ENCODE results near the gene WWC1.

The WWC1 gene

DNA sequence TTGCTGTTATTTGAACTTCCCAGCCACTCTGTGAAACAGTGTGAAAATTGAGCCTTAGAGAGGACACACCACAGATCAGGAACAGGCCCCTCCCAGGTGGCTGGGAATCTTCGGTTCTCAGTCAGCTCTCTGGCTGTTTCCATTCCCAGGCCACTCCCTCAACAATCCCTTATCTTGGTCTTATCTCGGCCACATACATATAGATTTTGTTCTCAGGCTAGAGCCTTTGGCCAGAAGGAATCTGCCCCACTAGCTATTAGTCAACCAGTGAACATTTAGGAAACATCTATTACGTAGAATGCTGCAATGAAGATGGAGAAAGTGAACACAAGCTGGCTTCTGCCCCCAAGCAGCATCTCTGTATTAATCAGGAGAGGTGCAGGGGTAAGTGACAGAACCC, 21.0 kb upstream of the WWC1 start:
- no peak overlapping the region for H3K4me3 ChIP-seq (ENCODE audit: low read depth, low read length)
- TF ChIP-seq, protein P1, sequence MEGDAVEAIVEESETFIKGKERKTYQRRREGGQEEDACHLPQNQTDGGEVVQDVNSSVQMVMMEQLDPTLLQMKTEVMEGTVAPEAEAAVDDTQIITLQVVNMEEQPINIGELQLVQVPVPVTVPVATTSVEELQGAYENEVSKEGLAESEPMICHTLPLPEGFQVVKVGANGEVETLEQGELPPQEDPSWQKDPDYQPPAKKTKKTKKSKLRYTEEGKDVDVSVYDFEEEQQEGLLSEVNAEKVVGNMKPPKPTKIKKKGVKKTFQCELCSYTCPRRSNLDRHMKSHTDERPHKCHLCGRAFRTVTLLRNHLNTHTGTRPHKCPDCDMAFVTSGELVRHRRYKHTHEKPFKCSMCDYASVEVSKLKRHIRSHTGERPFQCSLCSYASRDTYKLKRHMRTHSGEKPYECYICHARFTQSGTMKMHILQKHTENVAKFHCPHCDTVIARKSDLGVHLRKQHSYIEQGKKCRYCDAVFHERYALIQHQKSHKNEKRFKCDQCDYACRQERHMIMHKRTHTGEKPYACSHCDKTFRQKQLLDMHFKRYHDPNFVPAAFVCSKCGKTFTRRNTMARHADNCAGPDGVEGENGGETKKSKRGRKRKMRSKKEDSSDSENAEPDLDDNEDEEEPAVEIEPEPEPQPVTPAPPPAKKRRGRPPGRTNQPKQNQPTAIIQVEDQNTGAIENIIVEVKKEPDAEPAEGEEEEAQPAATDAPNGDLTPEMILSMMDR (IDR thresholded peaks at IDR 0.05; ENCODE audit: borderline replicate concordance, insufficient read depth, low read depth, low read length), result no peak

DNA sequence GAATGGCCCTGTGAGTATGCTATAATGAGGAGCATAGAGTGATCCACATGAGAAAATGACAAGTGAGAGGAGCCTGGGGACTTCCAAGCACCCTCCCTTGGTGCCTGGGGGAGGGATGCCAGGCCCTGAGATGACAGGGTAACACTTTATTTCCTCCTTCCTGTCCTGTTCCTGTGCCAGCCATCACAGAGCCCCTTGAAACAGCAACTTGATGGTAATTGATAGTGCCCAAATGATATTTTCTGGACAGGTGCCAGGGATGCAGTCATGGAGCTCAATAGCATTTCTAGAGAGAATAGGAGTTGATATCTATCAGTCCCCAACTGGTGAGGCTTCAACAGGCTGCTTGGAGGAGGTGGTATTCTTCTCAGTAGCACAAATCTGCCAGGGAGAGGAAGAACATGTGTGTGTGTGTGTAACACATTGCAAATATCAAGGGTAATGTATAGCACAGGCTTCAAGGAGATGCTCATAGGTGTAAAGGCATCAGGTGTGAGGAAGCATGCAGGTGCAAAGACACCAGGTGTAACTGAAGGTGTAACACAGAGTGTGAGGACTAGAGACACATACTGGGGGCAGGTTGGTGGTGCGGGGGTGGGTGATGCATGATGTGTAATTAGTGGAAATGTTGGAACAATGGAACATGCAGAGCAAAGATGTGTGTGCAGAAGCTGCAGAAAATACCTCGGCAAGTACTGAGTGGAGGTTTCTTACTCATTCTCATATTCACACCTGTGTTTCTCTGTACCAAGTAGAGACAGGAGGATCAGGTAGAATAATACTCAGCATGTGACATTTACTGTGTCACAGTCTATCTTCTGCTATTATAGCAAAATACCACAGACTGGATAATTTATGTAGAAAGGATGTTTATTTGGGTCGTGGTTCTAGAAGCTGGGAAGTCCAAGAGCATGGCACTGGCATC, 18.1 kb upstream of the WWC1 start:
- H3K4me3 ChIP-seq (ENCODE audit: low read depth, low read length), result no peak overlapping the region
- TF ChIP-seq, protein P1 (IDR thresholded peaks at IDR 0.05; ENCODE audit: borderline replicate concordance, insufficient read depth, low read depth, low read length), result no peak

DNA sequence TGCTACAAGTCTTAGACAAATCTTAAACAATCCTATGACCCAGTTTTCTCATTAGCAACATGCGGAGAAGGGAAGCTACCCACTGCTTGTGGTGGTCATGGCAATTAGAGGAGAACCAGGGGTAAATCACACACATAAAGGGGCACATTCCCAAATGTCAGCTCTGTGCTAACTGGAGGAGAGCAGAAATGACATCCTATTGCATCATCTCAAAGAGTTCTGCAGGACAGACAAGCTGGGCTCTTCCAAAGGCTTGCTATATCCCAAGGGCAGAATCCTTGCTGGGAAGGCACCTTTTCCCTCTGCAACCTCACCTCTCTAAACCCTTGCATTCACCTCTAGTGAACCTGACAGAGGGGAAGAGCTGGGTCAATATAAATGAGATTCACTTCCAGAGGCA, 17.0 kb upstream of the WWC1 start:
- no peak overlapping the region for H3K4me3 ChIP-seq (ENCODE audit: low read depth, low read length)
- TF ChIP-seq, protein P1 (IDR thresholded peaks at IDR 0.05; ENCODE audit: borderline replicate concordance, insufficient read depth, low read depth, low read length), result no peak

DNA sequence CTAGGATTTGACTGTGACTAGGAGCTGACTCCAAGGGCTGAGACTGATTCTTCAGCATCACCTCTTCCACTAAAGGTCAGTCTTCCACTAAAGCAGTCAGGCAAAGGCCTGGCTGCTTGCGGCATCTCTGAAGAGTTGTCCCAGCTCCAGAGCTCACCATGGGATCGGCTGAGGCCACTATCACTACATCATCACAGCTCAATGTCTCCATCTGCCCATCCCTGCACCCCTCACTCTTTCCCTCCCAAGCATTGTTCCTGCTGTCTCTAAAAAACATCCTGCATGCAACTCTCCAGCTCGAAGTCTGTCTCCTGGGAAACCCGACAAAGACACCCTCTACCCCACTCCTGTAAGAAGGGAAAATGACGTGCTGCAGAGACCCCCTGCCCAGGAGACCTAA, 15.5 kb upstream of the WWC1 start:
- H3K4me3 ChIP-seq (ENCODE audit: low read depth, low read length), result no peak overlapping the region
- TF ChIP-seq, protein P1 (IDR thresholded peaks at IDR 0.05; ENCODE audit: borderline replicate concordance, insufficient read depth, low read depth, low read length), result no peak

DNA sequence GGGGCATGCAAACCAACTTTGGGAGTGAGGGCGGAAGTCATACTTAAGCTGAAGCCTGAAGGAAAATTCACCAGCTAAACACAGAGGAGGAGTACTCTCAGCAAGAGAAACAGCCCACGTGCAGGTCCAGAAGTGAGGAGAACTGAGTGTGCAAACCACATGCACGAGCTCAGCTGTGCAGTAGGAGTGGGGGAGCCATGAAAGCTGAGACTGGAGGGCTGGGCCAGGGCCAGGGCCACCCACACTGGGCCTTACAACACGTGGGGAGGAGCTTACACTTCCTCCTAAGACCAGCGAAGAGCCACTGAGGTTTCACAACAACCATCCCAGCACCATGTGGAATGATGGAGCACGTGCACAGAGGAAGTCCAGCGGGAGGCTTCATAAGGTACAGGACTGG, 9.3 kb upstream of the WWC1 start:
- TF ChIP-seq, protein P1 (IDR thresholded peaks at IDR 0.05; ENCODE audit: borderline replicate concordance, insufficient read depth, low read depth, low read length), result no peak
- H3K4me3 ChIP-seq (ENCODE audit: low read depth, low read length), result no peak overlapping the region

DNA sequence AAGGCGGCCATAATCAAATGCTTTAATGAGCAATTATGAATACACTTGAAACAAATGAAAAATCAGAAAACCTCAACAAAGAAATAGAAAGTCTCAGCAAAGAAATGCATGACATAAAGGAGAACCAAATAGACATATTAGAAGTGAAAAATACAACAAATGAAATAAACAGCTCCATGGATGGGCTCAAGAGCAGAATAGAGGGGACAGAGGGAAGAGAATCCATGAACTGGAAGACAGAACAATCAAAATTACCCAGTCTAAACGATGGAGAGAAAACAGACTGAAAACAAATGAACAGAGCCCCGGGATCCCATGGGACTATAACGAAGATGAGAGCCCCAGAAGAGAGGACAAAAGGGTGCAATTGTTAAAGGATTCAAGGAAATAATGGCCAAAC, 6.6 kb upstream of the WWC1 start:
- TF ChIP-seq, protein P1 (IDR thresholded peaks at IDR 0.05; ENCODE audit: borderline replicate concordance, insufficient read depth, low read depth, low read length), result no peak
- H3K4me3 ChIP-seq (ENCODE audit: low read depth, low read length), result no peak overlapping the region

DNA sequence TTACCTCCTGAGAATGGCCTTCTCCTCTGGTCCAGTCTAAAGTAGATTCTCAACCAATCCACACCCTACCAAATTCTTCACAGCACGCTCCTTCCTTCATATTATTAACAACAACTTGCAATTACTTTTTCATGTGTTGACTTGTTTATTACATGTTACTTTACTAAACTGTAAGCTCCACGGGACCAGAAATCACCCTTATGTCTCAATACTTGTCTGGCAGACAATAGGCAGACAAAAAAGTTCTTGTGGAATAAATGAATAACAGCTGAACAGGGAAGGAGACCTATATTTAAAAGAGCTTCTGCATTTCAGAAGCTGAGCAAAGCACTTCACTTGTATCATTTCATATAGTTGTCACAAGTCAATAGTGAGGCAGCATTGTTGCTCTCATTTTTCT, 5.7 kb upstream of the WWC1 start:
- TF ChIP-seq, protein P1 (IDR thresholded peaks at IDR 0.05; ENCODE audit: borderline replicate concordance, insufficient read depth, low read depth, low read length), result no peak
- no peak overlapping the region for H3K4me3 ChIP-seq (ENCODE audit: low read depth, low read length)
